IPS DF 4.7 (cell line): ENCODE results near the gene CYTH2.
A peak's percentile ranks its signal among the peaks of the same experiment; 100 is the strongest.

ENCODE experiments used
- DNase-seq: peaks from one replicate; pipeline ENCODE4 v3.0.0-alpha.2; 2013; ENCODE audit warnings: low spot score; ENCODE audit errors: extremely low read depth

Gene CYTH2

DNA sequence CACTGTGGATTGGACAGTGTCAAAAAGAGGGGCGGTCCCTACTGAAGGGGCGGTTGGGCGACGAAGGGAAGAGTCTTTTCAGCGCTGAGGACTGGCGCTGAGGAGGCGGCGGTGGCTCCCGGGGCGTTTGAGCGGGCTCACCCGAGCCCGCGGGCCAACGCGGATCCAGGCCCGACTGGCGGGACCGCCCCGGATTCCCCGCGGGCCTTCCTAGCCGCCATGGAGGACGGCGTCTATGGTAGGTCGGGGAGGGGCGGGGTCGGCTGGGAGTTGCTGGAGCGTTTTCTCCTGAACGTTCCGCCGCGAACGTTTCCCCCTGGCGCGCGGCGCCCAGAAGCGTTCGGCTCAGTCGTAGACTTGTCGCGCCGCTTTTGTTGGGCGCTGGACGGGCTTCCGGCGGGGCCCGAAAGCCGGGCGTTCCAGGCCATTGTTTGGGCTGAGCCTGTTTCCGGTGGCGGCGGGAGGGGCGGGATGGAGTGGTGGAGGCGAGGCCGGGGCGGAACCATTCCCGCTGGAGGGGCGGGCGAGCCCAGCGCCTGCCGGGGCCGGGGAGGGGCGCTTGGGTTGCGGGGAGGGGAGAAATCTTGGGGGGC, at the start of gene CYTH2:
TSS of gene CYTH2 (plus strand) at position 81 of the 593 bp plus-strand sequence. CDS start at position 220, 139 bp downstream.
- DNase-seq = no peak

DNA sequence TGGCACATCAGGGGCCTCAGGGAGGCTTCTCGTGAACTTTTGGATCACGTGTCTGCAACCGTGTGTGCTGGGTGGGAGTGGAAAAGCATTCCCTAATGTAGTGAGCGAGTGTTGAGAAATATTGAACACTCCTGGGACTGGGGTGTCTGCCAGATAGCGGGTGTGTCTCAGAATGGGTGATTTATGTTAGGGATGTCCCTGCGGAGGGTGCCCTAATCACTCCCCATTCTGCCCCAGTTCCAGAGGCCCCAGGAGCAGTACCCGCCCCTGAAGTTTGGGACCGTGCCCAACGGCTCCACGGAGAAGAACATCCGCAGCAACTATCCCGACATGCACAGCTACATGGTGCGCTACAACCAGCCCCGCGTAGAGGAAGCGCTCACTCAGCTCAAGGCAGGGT, 47.6 kb upstream of the CYTH2 start:
- DNase-seq = no peak

DNA sequence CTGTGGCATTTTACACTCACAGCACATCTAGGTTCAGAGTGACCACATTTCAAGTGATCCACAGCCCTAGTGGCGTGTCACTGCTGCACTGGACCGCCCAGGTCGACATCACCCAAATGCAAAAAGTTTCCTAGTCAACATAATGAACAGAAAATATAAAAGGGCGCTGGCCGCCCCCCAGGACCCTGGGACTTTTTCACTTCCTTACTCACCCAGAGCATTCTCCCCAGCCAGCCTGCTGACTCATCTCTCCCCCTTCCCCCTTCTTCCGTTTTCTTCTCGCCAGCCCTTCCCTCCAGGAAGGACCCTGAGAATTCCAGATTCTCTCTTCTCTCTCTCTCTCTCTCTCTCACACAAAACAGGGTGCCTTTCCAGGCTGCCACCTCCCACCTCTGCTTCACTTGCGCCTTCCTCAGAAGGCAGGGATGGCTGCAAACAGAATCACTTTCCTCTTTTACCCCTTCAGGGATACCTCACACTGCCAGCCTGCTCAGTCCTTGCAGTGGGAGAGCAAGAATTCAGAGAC, 44.4 kb upstream of the CYTH2 start:
- DNase-seq = no peak

- no peak for DNase-seq
These were observed 40.5 kb upstream of the CYTH2 start for GRCh38 chr19:48428670-48429069.

- DNase-seq = no peak
These were observed 35.8 kb upstream of the CYTH2 start for GRCh38 chr19:48433337-48433736.

DNA sequence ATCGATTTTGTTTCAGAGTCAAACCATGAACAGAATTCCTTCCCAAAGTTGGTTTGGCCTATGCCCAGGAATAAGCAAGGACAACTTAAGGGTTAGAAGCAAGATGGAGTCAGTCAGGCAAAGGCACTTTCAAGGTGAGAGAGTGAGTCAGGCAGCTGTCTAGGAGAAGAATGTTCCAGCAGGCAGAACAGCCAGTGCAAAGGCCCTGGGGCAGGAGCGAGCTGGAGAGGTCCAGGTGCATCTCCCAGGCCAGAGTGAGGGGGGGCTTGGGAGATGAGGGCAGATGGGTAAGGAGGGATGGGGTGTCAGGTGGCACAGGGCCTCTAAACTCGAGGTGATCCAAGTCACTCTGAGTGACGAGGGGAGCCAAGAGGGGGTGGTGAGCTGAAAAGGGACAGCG, 32.6 kb upstream of the CYTH2 start:
- no peak for DNase-seq

DNA sequence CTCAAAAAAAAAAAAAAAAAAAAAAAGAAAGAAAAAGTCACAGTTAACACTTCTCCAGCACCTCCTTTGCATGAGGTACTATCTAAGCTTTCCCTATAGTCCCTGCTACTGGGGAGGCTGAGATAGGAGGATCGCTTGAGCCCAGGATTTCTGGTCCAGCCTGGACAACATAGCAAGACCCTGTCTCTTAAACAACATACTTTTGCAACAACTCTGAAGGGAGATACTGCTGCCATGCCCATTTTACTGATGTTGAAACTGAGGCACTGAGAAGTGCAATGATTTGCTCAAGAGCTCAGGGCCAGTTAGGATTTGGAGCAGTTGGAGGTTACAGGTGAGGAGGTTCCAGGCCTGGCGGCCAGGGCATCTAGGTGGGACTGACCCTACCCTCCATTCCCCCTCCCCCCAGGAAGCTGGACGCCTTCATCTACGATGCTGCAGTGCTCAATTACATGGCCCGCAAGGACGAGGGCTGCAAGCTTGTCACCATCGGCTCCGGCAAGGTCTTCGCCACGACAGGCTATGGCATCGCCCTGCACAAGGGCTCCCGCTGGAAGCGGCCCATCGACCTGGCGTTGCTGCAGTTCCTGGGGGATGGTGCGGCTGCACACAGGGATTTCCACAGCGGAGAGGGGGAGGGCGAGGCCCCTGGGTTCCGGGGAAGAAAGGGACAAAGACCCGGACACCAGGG, 27.7 kb upstream of the CYTH2 start:
- DNase-seq = no peak

- DNase-seq = no peak
These were observed 26.8 kb upstream of the CYTH2 start for GRCh38 chr19:48442116-48443035.

GRCh38 chr19:48443256-48443655, 25.9 kb upstream of the CYTH2 start:
- DNase-seq = no peak

DNA sequence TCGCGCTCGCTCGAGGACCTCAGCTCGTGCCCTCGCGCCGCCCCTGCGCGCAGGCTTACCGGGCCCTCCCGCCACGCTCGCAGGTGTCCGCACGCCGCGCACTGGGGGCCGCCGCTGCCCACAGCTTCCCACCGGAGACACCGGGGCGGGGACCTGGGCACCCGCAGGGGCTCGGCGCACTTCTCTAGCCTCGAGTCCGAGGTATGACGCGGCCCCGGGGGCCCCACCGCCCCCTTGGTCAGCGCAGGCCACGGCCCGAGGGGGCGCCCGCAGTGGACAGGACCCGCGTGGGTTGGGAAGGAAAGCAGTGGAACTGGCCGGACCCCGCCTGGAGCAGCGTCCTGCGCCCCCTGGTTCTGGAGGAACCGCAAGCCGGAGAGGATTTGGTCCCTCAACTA, 25.4 kb upstream of the CYTH2 start:
- DNase-seq = no peak

DNA sequence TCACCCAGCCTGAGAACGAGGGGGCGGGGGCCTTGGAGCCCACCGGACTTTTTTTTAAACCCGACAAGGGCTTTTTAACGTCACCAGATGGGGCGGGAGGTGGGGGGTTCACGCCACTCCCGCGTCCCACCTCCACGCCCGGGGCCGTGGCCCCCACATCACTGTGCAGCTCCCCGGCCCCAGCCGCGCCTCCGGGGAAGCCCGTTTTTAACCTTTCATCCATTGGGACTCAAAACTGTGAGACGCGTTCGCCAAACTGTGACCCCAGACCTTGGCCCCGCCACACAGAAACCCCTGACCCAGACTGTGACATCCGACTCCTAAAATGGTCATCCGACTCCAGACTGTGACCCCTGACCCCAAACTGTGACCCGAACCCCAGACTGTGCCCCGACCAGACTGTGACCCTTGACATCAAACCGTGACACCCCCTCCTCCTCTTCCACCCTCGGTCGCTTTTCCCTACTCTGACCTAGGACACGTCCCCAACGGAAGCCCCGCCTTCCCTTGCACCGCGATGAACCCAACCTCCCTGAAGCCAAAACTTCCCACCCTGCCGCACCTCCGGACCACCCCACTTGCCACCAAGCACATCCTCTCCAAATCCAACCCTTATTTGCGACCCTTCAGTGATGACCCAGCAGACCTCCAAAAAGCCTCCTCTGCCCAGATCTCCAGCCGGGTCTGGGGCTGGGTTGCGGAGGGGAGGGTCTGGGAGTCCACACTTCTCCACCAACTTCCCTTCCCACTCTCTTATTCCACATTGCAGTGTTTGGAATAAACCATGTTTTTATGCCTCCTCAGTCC, 24.8 kb upstream of the CYTH2 start:
- DNase-seq = no peak

DNA sequence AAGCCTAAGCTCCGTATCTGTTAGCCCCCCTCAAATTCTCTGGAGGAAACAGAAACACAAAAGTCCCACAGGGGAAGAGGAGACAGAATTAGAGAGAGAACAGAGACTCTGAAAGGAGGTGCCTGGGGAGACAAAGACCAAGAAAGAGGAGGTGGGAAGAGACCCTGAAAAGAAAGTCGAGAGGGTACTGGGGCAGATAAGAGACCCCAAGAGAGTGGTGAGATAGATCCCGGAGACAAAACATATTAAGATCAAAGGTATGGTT, 24.3 kb upstream of the CYTH2 start:
- no peak for DNase-seq

DNA sequence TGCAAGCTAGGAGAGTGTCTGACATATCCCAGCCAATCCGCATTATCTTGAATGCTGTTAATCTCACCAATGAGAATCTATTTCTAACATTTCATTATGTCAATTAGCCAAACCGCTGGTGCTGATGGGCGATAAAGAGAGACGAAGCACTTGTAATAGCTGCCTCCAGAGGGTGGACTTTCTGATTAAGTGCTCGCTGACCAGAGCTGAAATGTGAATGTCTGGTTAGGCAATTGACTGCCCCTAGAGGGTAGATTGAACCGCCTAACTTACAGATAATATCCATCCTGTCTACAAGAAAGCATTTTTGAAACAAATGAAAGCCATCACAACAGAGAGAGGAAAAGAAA, 23.9 kb upstream of the CYTH2 start:
- DNase-seq = no peak

- peak; percentile 91 for DNase-seq
These were observed 23.3 kb upstream of the CYTH2 start, which contains the start of gene GRWD1 for GRCh38 chr19:48445606-48446481. TSS of gene GRWD1 (plus strand) at chr19:48445983. CDS start at chr19:48446006, 23 bp downstream.

GRCh38 chr19:48446579-48446978, 22.6 kb upstream of the CYTH2 start:
- no peak for DNase-seq

- DNase-seq = no peak
These were observed 20.6 kb upstream of the CYTH2 start for GRCh38 chr19:48448563-48448962.

DNA sequence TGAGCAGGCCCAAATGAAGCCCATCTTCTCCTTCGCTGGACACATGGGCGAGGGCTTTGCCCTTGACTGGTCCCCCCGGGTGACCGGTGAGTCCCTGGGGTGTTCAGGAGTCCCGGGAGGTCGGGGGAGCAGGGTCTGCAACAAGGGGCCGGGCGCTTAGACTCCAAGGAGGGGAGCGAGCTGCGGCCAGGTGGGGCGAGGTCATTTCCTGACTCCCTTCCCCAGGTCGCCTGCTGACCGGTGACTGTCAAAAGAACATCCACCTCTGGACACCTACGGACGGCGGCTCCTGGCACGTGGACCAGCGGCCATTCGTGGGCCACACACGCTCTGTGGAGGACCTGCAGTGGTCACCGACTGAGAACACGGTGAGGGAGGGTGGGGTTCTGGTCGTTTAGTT, 18.7 kb upstream of the CYTH2 start:
- no peak for DNase-seq

- no peak for DNase-seq
These were observed 18.3 kb upstream of the CYTH2 start for GRCh38 chr19:48450863-48451262.

DNA sequence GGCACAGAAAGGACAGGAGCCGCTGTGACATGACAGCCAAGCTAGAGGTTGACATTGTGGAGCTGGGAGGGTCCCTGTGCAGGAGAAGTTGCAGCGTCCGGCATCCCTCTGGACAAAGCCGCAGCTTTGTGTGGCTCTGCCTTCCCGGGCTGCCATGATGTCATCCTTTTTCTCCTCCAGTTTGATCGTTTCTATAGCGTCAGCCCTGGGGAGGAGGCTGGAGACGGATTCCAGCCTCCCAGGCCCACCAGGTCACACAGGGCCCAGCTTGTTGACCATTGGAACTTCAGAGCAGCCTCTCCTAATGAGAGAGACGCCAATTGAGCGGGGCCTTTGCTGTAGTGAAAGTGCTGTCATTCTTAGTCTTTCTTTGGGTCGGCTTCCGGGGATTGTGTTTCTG, 17.5 kb upstream of the CYTH2 start:
- DNase-seq = no peak
